Kidney epithelial cell (primary cell): ENCODE measurements around the gene TNNT2. TPM values are rescaled to one million over a fixed set of nuclear protein-coding genes. Genes with fewer than 3 reads are reported as not detected.

ENCODE experiments used
- DNase-seq: peaks from one replicate; pipeline ENCODE4 v3.0.0-alpha.2; 2010; ENCODE audit warnings: low read depth
- H3K27me3 ChIP-seq: 2 replicates; pipeline ENCODE4 v1.6.0; 2011; ENCODE audit warnings: low read length; ENCODE audit not compliant: control insufficient read depth, insufficient read depth
- H3K36me3 ChIP-seq: 2 replicates; pipeline ENCODE4 v1.5.1; 2011; ENCODE audit warnings: low read length; ENCODE audit not compliant: control insufficient read depth, insufficient read depth
- H3K4me3 ChIP-seq: 2 replicates; pipeline ENCODE4 v1.5.1; 2011; ENCODE audit warnings: low read depth, mild to moderate bottlenecking, control low read depth, low read length
- total RNA-seq: library from RNA; depleted of rRNA; stranded (reverse); fragments of >200 nt; gene quantifications from 2 replicates; pipeline ENCODE4 v1.2.3, GENCODE V29; 2015
- TF ChIP-seq, protein P1 (sequence below): IDR thresholded peaks from 2 replicates; pipeline ENCODE4 v1.5.1; 2011; ENCODE audit warnings: mild to moderate bottlenecking, moderate library complexity, low read length, control low read depth, inconsistent platforms; ENCODE audit not compliant: insufficient read depth, poor library complexity, severe bottlenecking

Gene TNNT2
- total RNA-seq, 1 donor from 2014 or later = 0.08 TPM

- Histone ChIP-seq H3K27me3 (peaks cover 17% of the 10 kb centered on the region), H3K36me3 (no peaks in the 10 kb centered on the region), H3K4me3 (no peak overlapping the region)
- no peak for DNase-seq
- TF ChIP-seq, protein P1, sequence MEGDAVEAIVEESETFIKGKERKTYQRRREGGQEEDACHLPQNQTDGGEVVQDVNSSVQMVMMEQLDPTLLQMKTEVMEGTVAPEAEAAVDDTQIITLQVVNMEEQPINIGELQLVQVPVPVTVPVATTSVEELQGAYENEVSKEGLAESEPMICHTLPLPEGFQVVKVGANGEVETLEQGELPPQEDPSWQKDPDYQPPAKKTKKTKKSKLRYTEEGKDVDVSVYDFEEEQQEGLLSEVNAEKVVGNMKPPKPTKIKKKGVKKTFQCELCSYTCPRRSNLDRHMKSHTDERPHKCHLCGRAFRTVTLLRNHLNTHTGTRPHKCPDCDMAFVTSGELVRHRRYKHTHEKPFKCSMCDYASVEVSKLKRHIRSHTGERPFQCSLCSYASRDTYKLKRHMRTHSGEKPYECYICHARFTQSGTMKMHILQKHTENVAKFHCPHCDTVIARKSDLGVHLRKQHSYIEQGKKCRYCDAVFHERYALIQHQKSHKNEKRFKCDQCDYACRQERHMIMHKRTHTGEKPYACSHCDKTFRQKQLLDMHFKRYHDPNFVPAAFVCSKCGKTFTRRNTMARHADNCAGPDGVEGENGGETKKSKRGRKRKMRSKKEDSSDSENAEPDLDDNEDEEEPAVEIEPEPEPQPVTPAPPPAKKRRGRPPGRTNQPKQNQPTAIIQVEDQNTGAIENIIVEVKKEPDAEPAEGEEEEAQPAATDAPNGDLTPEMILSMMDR = no peak
These were observed 66.0 kb downstream of the TNNT2 start for GRCh38 chr1:201311356-201312011.

GRCh38 chr1:201310986-201311355 is 66.5 kb downstream of the TNNT2 start:
- no peak for DNase-seq
- H3K27me3 ChIP-seq = peaks cover 17% of the 10 kb centered on the region
- H3K36me3 ChIP-seq = no peaks in the 10 kb centered on the region
- TF ChIP-seq, protein P1 = no peak
- H3K4me3 ChIP-seq = no peak overlapping the region

DNA sequence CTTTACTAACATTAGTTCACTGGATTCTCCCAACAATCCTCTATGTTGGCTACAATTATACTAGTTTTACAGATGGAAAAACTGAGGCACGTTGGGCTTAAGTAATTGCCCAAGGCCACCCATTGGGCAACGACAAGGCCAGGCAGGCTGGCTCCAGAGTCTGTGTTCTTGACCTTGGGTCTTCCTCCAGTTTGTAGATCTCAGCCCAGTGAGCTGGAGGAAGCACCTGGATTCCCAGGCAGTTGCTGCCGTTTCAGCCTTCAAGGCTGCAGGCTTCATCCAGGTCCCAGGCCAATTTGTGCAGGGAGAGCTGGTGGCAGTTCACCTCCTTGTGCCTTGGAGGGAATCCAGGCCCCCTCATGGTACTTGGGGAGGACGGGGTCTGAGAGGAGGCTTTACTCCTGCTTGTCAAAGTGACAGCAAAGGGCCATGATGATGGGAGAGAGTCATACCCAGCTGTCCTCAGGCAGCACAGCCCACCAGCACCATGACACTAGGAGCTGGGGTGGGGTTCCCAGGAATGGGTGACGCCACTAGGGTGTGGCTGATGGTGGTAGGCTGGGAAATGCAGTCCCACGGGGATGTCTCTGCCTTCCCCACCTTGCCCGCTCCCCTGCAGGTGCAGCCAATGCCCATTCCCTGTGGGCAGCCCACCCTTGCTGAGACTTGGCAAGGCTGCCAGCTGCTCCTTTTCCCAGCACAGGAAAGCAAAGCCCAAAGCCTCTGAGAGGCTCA is 67.1 kb downstream of the TNNT2 start:
- no peaks in the 10 kb centered on the region for H3K36me3 ChIP-seq

DNA sequence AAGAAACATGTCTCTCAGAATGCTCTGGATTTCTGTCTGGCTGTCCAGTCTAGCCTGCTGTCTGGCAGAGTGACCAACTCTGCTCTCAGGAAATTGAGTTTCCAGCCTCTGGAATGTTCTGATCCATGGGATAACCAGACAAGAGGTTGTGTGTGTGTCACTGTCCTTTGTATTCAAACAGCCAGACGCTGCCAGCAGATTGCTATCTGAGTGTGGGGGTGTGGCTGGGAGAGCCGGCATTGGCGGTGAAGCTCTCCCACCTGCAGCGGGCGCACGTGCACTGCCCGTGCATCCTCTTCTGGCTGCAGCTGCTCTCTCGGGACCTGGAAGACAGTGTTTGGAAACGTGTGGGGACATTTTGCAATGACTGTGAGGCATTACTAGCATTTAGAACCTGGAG is 68.1 kb downstream of the TNNT2 start:
- DNase-seq = peak; percentile 29
- Histone ChIP-seq H3K36me3 (no peaks in the 10 kb centered on the region), H3K4me3 (no peak overlapping the region)

More for the DNA sequence above, 67.1 kb downstream of the TNNT2 start:
- no peak overlapping the region for H3K4me3 ChIP-seq
- DNase-seq = no peak
- TF ChIP-seq, protein P1 = no peak
- peaks cover 17% of the 10 kb centered on the region for H3K27me3 ChIP-seq

More for the DNA sequence above, 68.1 kb downstream of the TNNT2 start:
- H3K27me3 ChIP-seq = peaks cover 17% of the 10 kb centered on the region
- TF ChIP-seq, protein P1 = peak; percentile 18

Other genes starting within 250 kb of the TNNT2 start
- gene TMEM9, start 223.2 kb downstream of the TNNT2 start, total RNA-seq = 103 and 120 TPM in 2 replicates
- gene IGFN1, start 186.9 kb downstream of the TNNT2 start, total RNA-seq = 0.48 and 0.54 TPM in 2 replicates
- 8.7 and 11.6 TPM in 2 replicates for gene PKP1, start 94.2 kb downstream of the TNNT2 start, total RNA-seq
- gene LAD1, start 21.6 kb upstream of the TNNT2 start, total RNA-seq = 36.1 and 38.9 TPM in 2 replicates
- gene TNNI1, start 44.0 kb upstream of the TNNT2 start, total RNA-seq = not detected in 2 replicates
- 130 and 132 TPM in 2 replicates for gene PHLDA3, start 91.5 kb upstream of the TNNT2 start, total RNA-seq
- gene CSRP1, start 129.4 kb upstream of the TNNT2 start, total RNA-seq = 784 and 823 TPM in 2 replicates
- gene NAV1, start 161.4 kb upstream of the TNNT2 start, total RNA-seq = 37.1 and 43.0 TPM in 2 replicates